Measurements from ENCODE around the gene C15orf61. TPM values are rescaled to one million over a fixed set of nuclear protein-coding genes. Genes with fewer than 3 reads are reported as not detected.

Gene C15orf61
- polyA plus RNA-seq, 1 donor: 6.0 TPM

GRCh38 chr15:67548862-67549651 lies 28.1 kb downstream of the C15orf61 start:
- no peak for DNase-seq

- DNase-seq: no peak
Measured at GRCh38 chr15:67549736-67550135, 28.8 kb downstream of the C15orf61 start.

GRCh38 chr15:67550522-67550921 lies 29.6 kb downstream of the C15orf61 start:
- no peak for DNase-seq

- DNase-seq: no peak
Measured at GRCh38 chr15:67551207-67551743, 30.3 kb downstream of the C15orf61 start.

GRCh38 chr15:67554580-67554979 lies 33.6 kb downstream of the C15orf61 start:
- DNase-seq: no peak

- DNase-seq: no peak
Measured at GRCh38 chr15:67556976-67557570, 36.1 kb downstream of the C15orf61 start.

GRCh38 chr15:67558502-67558901 lies 37.6 kb downstream of the C15orf61 start:
- DNase-seq: no peak

- DNase-seq: no peak
Measured at GRCh38 chr15:67559158-67559557, 38.2 kb downstream of the C15orf61 start.

- DNase-seq: no peak
Measured at GRCh38 chr15:67559576-67559975, 38.6 kb downstream of the C15orf61 start.

- no peak for DNase-seq
Measured at GRCh38 chr15:67560320-67560719, 39.4 kb downstream of the C15orf61 start.

GRCh38 chr15:67563092-67563491 lies 42.2 kb downstream of the C15orf61 start:
- DNase-seq: no peak

- no peak for DNase-seq
Measured at GRCh38 chr15:67564021-67564967, 43.4 kb downstream of the C15orf61 start.

GRCh38 chr15:67564968-67565345 lies 44.0 kb downstream of the C15orf61 start:
- DNase-seq: no peak

GRCh38 chr15:67569668-67570067 lies 48.7 kb downstream of the C15orf61 start:
- no peak for DNase-seq

- no peak for DNase-seq
Measured at GRCh38 chr15:67570875-67571647, 50.1 kb downstream of the C15orf61 start.

GRCh38 chr15:67571648-67572415 lies 50.9 kb downstream of the C15orf61 start:
- DNase-seq: no peak

- DNase-seq: no peak
Measured at GRCh38 chr15:67573194-67573593, 52.3 kb downstream of the C15orf61 start.

- peak; percentile 22 for DNase-seq
Measured at GRCh38 chr15:67575039-67575502, 54.1 kb downstream of the C15orf61 start.

- no peak for DNase-seq
Measured at GRCh38 chr15:67578020-67578600, 57.2 kb downstream of the C15orf61 start.

- no peak for DNase-seq
Measured at GRCh38 chr15:67579164-67579563, 58.2 kb downstream of the C15orf61 start.
